HG02678 (cell line): ENCODE data around the gene BATF2.
"Not testable (repeated sequence)": the region's sequence is repeated elsewhere in the genome, so short reads cannot be mapped to it uniquely, and the experiment has no call there.

Source experiments
- ATAC-seq: cut with Tn5 transposase; IDR thresholded peaks from one replicate; pipeline ENCODE4 v1.9.1; 2021; ENCODE audit warnings: mild to moderate bottlenecking, moderate library complexity; ENCODE audit not compliant: unreplicated experiment

BATF2 gene

GRCh38 chr11:64996710-64997380 lies at the start of gene BATF2:
Gene BATF2 (minus strand): TSS chr11:64996971. CDS start chr11:64996914, 57 bp downstream.
- ATAC-seq = no peak

GRCh38 chr11:65045728-65046127 lies 49.0 kb upstream of the BATF2 start:
- ATAC-seq = no peak

- no peak for ATAC-seq
Measured at GRCh38 chr11:65045061-65045460, 48.3 kb upstream of the BATF2 start.

- ATAC-seq = no peak
Measured at GRCh38 chr11:65043881-65044501, 47.2 kb upstream of the BATF2 start.

GRCh38 chr11:65042891-65043290 lies 46.1 kb upstream of the BATF2 start:
- ATAC-seq = no peak

- ATAC-seq = peak; percentile 89
Measured at GRCh38 chr11:65040847-65041622, 44.3 kb upstream of the BATF2 start, which contains the start of gene SAC3D1. Gene SAC3D1 (plus strand): TSS chr11:65041210. CDS start chr11:65041293, 83 bp downstream.

- ATAC-seq = no peak
Measured at GRCh38 chr11:65040520-65040846, 43.7 kb upstream of the BATF2 start.

GRCh38 chr11:65036931-65037330 lies 40.2 kb upstream of the BATF2 start:
- no peak for ATAC-seq

- ATAC-seq = no peak
Measured at GRCh38 chr11:65035579-65035978, 38.8 kb upstream of the BATF2 start.

GRCh38 chr11:65034423-65034822 lies 37.7 kb upstream of the BATF2 start:
- ATAC-seq = no peak

GRCh38 chr11:65032216-65032615 lies 35.4 kb upstream of the BATF2 start:
- no peak for ATAC-seq

GRCh38 chr11:65027213-65028067 lies 30.7 kb upstream of the BATF2 start, which contains the start of gene SNX15:
Gene SNX15 (plus strand): TSS chr11:65027439. CDS start chr11:65027538, 99 bp downstream.
- peak; percentile 92 for ATAC-seq

GRCh38 chr11:65026810-65027209 lies 30.0 kb upstream of the BATF2 start:
- no peak for ATAC-seq

GRCh38 chr11:65023502-65023901 lies 26.7 kb upstream of the BATF2 start:
- ATAC-seq = not testable (repeated sequence)

- ATAC-seq = no peak
Measured at GRCh38 chr11:65021509-65021908, 24.7 kb upstream of the BATF2 start.

GRCh38 chr11:65021003-65021402 lies 24.2 kb upstream of the BATF2 start:
- ATAC-seq = no peak

GRCh38 chr11:65019824-65020223 lies 23.1 kb upstream of the BATF2 start:
- ATAC-seq = no peak

GRCh38 chr11:65017937-65018336 lies 21.2 kb upstream of the BATF2 start:
- ATAC-seq = no peak

- ATAC-seq = no peak
Measured at GRCh38 chr11:65016705-65017104, 19.9 kb upstream of the BATF2 start.

GRCh38 chr11:65014726-65015227 lies 18.0 kb upstream of the BATF2 start:
- ATAC-seq = no peak
